ENCODE data around the gene NXN. TPM values are rescaled to one million over a fixed set of nuclear protein-coding genes. Genes with fewer than 3 reads are reported as not detected.

Gene NXN
- total and polyA plus RNA-seq, 2 donors = 54.2 to 81.2 TPM

Small RNA genes lying within 50 kb of the gene (small RNA-seq; reads per million reads assigned to genes)
- gene MIR3183 = not detected

Other genes with a start within 250 kb of the NXN start
- 13.7 TPM for gene TLCD3A, start 247.2 kb downstream of the NXN start, total RNA-seq
- 10.4 TPM for gene TLCD3A, start 247.2 kb downstream of the NXN start, polyA plus RNA-seq
- 7.3 TPM for gene GEMIN4, start 227.5 kb downstream of the NXN start, total RNA-seq
- 18.8 TPM for gene GEMIN4, start 227.5 kb downstream of the NXN start, polyA plus RNA-seq
- gene GLOD4, start 197.5 kb downstream of the NXN start, total RNA-seq = 41.0 TPM
- gene GLOD4, start 197.5 kb downstream of the NXN start, polyA plus RNA-seq = 44.0 TPM
- 9.9 TPM for gene MRM3, start 197.4 kb downstream of the NXN start, total RNA-seq
- 17.6 TPM for gene MRM3, start 197.4 kb downstream of the NXN start, polyA plus RNA-seq
- 9.3 TPM for gene TIMM22, start 17.4 kb upstream of the NXN start, total RNA-seq
- 11.3 TPM for gene TIMM22, start 17.4 kb upstream of the NXN start, polyA plus RNA-seq
- 37.1 TPM for gene ABR, start 200.2 kb upstream of the NXN start, total RNA-seq
- gene ABR, start 200.2 kb upstream of the NXN start, polyA plus RNA-seq = 53.9 TPM

All from urinary bladder (tissue), 2 donors.